HG03066 (cell line): ENCODE results near the gene SCAMP4.
A peak's percentile ranks its signal among the peaks of the same experiment; 100 is the strongest.

ENCODE experiments used
- ATAC-seq: cut with Tn5 transposase; IDR thresholded peaks from one replicate; pipeline ENCODE4 v1.9.1; 2021; ENCODE audit warnings: low read depth; ENCODE audit not compliant: unreplicated experiment

The SCAMP4 gene

DNA sequence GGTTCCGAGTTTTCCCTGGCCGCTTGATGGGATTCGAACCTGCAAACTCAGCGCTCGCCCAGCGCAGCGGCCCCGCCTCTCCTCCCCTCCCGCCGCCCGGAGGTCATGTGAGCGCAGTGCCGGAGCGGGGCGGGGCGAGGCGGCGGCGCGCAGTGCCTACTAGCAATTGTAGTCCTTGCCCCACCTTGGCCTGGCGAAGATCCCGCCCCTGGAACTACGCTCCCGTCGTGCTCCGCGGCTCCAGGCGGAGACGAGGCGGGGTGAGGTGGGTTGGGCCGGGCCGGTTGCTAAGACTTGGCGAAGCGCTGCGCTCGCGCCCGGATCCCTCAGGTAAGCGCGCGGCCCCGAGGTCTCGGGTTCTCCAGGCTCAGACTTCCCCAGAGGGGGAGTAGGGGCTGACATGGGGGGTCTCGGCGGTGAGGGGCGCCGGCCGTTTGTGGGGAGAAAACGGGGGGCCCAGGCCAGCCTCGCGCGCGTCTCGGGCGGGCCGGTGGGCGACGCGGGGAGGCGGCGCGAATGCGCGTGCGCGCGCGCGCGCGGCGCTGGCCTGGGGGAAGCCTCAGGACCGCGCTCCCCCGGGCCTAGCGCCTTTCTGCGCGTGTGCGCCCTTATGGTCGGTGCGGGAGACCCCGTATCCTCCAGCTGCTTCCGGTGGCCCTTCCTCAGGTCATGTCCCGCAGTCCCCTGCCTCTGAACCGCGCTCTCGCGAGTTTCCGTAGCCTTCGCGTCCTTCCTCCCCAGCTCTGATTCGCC is at the start of gene SCAMP4, which contains the start of gene ADAT3:
TSS of gene SCAMP4 (plus strand) at position 290 of the 753 bp plus-strand sequence. CDS start 9,621 bp downstream, outside the sequence.
TSS of gene ADAT3 (plus strand) at position 290 of the 753 bp plus-strand sequence. CDS start 6,649 bp downstream, outside the sequence.
- peak; percentile 79 for ATAC-seq

- no peak for ATAC-seq
Measured at GRCh38 chr19:1855828-1856255, 49.4 kb upstream of the SCAMP4 start.

- no peak for ATAC-seq
Measured at GRCh38 chr19:1856345-1856697, 48.9 kb upstream of the SCAMP4 start.

DNA sequence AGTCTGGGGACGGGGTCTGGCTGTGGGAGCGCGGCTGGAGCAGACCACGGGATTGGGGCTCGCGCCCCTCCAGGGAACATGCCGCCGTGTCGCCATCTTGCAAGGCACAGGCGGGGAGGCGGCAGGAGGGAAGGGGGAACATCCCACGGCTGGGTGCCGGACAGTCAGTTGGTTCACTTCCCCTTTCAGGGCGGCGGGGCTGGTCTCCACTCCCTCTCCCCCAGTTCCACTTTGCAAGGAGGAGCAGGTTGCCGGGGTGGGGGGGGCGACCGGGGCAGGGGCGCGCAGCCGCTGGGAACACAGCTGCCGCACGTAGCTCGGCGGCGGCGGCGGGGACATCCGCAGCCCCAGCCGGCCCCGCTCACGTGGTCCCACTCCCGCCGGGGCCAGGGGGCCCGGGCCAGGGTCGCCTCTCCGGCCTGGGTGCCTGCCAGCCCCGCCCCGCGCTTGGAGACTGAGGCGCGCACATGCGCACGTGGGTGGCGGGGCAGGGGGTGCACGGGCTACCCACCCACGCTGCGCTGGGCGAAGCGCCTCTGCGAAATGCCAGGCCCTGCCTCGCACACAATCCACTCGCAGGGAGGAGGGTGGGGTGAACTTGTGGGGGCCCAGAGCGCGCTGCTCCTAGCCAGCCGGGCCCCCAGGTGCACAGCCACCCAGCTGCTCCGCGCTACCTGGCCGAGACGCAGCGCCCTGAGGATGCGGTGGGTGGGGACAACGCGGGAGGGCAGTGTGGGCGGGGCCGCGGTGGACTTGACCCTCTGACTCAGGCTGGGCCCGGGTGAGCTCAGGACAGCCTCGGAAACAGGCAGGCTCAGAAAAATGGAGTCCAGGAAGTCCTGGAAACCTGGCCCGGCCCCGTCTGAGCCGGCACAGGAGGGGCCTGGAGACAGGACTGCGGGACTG is 48.2 kb upstream of the SCAMP4 start:
- no peak for ATAC-seq

- no peak for ATAC-seq
Measured at GRCh38 chr19:1857648-1858326, 47.4 kb upstream of the SCAMP4 start.

GRCh38 chr19:1858412-1859081 is 46.7 kb upstream of the SCAMP4 start:
- ATAC-seq, result no peak

DNA sequence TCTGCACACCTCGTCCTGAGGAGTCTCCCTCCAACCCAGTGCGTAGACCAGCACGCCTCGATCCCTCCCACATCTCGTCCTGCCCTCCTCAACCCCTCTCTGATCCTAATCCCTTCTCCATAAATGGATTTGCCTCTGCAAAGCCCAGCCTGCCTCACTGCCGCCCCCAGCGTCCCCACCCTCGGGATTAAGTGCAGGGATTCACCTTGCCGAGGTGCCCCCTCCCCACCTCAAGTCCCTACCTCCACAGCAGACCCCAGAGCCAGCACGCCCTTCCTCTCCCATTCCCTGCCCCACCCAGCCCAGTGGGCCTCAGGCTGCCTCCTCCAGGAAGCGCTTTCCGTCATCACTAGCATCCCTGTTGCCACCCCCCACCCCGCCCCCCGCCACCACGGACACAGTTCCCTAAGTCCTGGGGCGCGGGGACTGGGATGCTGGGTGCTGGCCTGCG is 45.8 kb upstream of the SCAMP4 start:
- ATAC-seq, result no peak

DNA sequence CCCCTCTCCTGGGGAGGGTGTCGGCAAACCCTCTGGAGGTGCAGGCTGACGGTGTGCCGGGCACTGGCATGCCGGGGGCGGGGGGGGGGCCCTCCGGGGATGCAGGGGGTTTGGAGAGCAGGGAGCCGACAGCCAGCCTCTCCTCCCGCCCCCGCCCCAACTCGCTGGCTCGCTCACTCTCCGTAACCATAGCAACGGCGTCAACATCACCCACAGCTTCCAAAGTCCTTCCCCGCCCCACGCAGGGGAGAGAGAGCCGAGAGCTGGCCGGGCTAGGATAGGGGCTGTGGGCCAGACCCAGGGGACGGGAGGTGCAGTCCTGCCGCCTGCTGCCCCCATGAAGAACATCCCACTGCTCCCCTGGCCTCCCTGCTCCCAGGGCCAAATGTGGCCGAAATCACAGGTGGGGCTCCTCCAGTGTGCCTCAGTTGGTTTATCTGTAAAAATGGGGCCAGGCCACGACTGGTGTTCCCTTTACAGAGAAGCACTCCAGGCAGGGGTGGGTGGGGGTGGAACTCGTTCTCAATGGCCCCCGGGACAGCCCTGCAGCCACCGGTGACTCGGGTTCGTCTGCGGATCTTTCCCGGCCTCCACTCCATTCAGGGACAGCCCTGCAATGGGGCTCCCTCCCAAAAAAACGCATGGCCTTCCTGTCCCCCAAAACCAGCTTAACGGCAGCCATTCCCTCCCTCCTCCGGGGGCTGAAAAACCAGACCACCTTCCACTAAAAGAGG is 45.0 kb upstream of the SCAMP4 start:
- ATAC-seq, result no peak

- ATAC-seq, result no peak
Measured at GRCh38 chr19:1860821-1861598, 44.2 kb upstream of the SCAMP4 start.

GRCh38 chr19:1861599-1862031 is 43.6 kb upstream of the SCAMP4 start:
- ATAC-seq, result no peak

DNA sequence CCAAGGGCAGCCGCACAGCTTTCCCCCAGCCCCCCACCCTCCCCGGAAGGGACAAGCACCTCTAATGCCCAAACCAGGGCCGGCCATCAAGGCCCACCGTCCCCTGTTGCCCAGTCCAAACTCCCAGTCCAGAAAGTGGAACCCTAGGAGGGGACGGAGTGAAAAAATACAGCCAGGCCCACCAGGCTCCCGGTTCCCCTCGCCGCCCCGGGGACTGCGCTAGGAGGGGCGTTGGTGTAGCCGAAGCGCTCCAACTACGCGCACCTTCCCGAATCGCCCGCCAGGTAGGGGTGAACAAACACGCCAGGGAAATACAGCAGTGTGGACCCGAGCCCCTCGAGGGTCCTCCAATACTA is 43.2 kb upstream of the SCAMP4 start:
- ATAC-seq, result no peak

DNA sequence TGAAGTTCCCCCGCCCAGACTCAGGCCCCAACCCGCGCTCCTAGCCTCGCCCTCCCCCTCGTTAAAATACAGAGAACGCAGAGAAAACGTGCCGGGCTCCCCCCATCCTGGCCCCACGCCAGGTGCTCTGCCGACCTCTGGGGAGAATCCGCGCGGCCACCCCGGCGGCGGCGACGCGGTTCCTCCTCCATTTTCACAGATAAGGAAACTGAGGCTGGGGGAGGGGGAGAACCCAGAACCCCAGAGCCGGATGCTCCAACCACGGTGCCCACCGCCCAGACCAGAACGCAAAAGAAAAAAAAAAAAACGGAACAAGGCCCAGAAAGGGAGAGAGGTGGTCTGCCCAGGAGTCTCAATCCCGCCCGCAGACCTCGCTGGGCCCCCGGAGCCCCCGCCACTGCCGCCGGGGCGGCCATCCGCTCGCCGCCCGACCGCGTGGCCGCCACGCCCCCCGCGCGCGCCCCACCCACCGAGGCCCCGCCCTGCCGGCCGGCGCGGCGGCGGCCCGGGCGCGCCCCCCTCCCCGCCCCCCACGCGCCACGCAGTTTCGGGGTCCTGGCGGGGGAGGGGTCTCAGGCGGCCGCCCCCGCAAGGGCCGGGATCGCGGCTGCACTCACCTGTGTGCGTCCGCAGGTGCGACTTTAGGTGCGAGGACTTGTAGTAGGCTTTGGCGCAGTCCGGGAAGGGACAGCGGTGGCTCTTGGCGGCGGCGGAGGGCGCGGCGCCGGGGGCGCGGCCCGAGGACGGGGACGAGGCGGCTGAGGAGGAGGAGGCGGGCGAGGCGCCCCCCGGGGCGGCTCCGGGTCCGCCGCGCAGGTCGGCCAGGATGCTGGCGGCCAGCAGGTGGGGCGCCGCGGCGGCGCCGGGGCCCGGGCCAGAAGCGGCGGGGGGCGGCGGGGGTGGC is 42.5 kb upstream of the SCAMP4 start:
- no peak for ATAC-seq

DNA sequence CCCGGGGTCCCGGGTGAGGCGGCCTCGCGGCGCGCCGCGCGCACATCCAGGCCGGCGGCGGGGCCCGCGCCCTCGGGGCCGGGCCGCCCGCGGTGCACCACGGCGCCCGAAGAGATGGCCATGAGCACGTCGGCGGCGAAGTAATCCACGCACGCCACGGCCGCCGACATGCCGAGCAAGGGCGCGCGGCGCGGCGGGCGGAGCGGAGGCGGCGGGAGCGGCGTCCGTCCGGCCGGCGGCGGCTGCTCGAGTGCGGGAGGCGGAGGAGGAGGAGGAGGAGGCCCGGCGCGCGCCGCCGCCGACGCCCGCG is 41.9 kb upstream of the SCAMP4 start, which contains the start of gene KLF16:
TSS of gene KLF16 (minus strand) at position 252 of the 310 bp plus-strand sequence. CDS start at position 170, 82 bp downstream.
- no peak for ATAC-seq

DNA sequence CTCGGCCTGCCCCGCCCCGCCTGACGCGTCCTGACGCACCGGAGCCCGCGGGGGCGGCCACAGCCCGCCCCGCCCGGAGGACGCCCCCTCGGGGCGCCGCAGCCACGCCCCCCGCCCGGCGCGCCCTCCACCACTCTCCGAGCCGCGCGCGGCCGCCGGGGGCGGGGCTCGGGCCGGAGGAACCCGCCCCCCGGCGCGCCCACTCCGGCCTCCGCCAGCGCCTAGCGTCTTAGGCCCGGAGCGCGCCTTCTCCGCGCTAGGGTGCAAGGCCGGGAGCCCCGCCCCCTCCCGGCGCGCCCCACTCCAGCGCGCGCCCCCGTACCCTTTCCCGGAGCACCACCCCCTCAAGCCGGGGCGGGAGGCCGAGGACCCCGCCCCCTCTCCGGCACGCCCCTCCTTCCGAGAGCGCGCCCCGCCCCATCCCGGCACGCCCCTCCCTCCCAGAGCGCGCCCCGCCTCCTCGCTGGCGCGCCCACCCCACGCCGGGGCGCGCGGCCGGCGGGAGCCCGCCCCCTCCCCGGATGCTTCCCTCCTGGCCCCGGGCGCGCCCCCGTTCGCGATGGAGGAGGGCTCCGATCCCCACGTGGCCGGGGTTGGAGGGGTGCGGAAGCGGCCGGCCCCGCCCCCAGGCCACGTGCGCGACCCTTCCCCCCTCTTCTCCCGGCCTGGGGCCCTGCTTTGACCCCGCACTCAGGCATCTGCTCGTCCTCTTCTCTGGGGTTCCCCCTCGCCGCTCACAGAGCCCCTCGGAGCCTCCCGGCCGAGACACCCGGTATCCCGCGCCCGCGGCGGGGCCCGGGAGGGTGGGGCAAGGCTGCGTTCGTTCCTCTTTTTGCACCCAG is 41.3 kb upstream of the SCAMP4 start:
- peak; percentile 52 for ATAC-seq

DNA sequence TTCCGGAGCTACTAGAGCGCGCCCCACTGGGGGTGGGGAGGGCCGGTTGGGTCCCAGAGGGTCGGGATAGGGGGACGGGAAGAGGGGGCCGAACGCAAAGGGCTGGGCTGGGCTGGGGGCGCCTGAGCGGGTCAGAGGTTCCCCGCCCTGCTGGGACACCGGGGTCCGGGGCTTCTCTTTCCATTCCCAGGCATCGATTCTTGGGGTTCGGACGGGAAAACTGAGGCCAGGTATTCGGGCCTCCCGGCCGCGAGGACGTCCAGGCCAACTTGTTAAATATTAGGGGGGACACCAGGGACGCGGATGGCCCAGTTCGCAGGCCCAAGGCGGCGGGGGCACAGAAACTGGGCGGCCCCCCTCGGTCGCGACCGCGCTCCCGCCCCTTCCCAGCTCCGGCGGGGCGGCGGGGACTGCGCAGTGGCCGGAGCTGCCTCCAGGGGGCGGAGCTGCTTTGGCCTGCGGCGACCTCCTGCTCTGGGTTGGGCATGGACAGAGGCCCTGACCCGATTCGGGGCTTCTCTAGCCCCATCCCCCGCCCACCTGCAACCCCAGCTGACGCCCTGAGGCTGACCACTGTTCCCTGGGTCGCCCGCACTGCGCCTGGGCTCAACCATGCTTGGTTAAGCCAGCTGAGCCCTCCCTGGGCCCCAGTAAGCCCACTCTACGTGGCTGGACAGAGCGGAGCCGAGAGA is 40.6 kb upstream of the SCAMP4 start:
- ATAC-seq, result peak; percentile 44

DNA sequence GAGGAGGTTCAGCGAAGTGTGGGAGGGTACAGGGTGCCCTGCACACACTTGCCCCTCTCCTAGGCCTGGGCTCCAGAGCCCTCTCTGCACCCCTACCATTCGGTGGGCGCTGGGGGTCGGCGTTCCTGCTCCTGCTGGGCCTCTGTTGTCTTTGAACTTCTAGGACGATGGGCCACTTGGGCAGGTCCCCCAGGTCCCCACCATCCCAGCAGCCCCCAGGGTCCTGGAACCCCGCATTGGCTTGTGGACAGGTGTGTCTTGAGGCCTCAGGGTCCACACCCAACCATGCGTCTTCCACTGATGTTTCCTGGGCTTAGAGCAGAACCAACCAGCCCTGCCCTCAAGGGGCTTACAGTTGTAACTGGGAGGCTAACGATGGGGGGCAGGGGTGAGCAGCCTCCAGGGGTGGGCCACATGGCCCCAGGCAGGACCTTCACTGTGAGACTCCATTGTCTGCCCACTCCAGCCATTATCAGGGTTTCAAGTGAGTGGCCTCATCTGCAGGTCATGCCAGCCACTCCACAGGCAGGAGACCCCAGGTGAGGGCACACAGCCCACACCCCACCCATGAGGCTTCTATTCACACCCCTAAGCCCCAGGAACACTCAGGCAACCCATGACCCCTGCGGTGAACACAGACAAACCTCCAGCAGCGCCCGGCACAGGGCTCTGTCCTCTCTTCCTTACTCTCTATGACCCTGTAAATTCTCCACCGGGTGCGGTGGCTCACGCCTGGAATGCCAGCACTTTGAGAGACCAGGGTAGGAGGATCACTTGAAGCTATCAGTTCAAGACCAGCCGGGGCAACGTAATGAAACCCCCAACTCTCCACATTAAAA is 39.8 kb upstream of the SCAMP4 start:
- ATAC-seq, result no peak
